ENCODE measurements around the gene ITPRIPL1. TPM values are rescaled to one million over a fixed set of nuclear protein-coding genes. Genes with fewer than 3 reads are reported as not detected.

ITPRIPL1 gene
- total and polyA plus RNA-seq, 2 of the 8 experiments (the other 6 are each of a cell fraction or from before 2014, with no cell fraction given): 10.6 to 16.1 TPM

DNA sequence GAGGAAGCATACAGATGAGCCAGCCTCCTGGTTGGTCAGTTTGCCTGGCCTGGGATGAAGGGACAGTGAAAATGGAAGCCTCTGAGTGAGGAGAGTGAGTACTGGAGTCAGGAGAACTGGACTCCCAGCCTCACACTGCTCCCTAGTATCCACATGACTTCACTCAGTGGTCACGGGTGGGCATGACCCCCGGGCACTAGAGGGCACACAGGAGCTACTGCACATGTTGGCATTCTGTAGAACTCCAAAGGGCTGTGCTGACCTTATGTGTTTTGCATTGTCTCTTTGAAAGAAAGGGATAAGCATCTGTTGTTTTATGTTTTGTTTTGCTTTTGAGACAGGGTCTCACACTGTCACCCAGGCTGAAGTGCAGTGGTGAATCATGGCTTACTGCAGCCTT, 34.2 kb downstream of the ITPRIPL1 start:
- Histone ChIP-seq H2BK20ac (ENCODE audit: low read length) (no peak overlapping the region), H3K79me2 (ENCODE audit: control insufficient read depth in 1 of 2, insufficient read depth in 2 of 2, low read length in 2 of 2) (no peaks in the 10 kb centered on the region), H3K27me3 (replicated peaks in 1 of 4; ENCODE audit: control insufficient read depth in 3 of 4, extremely low read depth in 1 of 4, insufficient read depth in 3 of 4, low read length in 3 of 4) (no peaks in the 10 kb centered on the region), H4K20me1 (replicated peaks in 1 of 2; ENCODE audit: control insufficient read depth in 1 of 2, insufficient read depth in 2 of 2, low read length in 2 of 2) (peaks cover 0 to 4% of the 10 kb centered on the region in 2 experiments), H3K36me3 (ENCODE audit: control insufficient read depth in 2 of 4, insufficient read depth in 4 of 4, low read length in 3 of 4) (peaks cover 31 to 75% (median 64%) of the 10 kb centered on the region in 4 experiments), H4K5ac (ENCODE audit: insufficient read length, low read depth, low read length) (no peak overlapping the region), H2AFZ (ENCODE audit: low read length) (no peak overlapping the region), H2BK15ac (ENCODE audit: low read length) (no peak overlapping the region), H2BK120ac (replicated peaks; ENCODE audit: low read depth, low read length) (no peak overlapping the region), H3K18ac (ENCODE audit: extremely low read depth, low read length) (no peak overlapping the region), H3K4me2 (ENCODE audit: insufficient read depth in 1 of 2, low read depth in 2 of 2, low read length in 2 of 2) (no peak overlapping the region), H3K27ac (ENCODE audit: low read depth, low read length) (no peak overlapping the region), H4K8ac (ENCODE audit: extremely low read depth, insufficient read depth, low read length) (no peak overlapping the region), H3K4me3 (ENCODE audit: extremely low read depth in 1 of 4, insufficient read depth in 2 of 4, low read depth in 3 of 4, low read length in 4 of 4) (no peak overlapping the region), H3K56ac (replicated peaks; ENCODE audit: insufficient read length, low read depth, low read length) (no peak overlapping the region), H4K91ac (replicated peaks; ENCODE audit: insufficient read length, low read length) (no peak overlapping the region), H3K4me1 (replicated peaks in 1 of 4; ENCODE audit: control insufficient read depth in 3 of 4, insufficient read depth in 4 of 4, low read length in 3 of 4) (no peaks in the 10 kb centered on the region), H2BK5ac (ENCODE audit: low read depth, low read length) (no peak overlapping the region), H3K23ac (ENCODE audit: insufficient read length) (no peak overlapping the region), H3K9ac (replicated peaks in 1 of 4; ENCODE audit: extremely low read depth in 1 of 4, low read depth in 3 of 4, low read length in 3 of 4) (no peak overlapping the region), H3K4ac (replicated peaks; ENCODE audit: insufficient read length, low read depth, low read length) (no peak overlapping the region), H3K79me1 (ENCODE audit: low read depth, low read length) (no peaks in the 10 kb centered on the region), H3K14ac (ENCODE audit: insufficient read length) (no peak overlapping the region), H2AK5ac (ENCODE audit: low read depth, low read length) (no peak overlapping the region), H3K23me2 (ENCODE audit: low read depth, low read length) (no peaks in the 10 kb centered on the region), H2BK12ac (ENCODE audit: low read depth, low read length) (no peak overlapping the region), H3K9me3 (ENCODE audit: insufficient read depth in 2 of 2, low read depth in 1 of 2, low read length in 1 of 2) (no peaks in the 10 kb centered on the region)
- FAIRE-seq: no peak
- CTCF ChIA-PET (ENCODE audit: partially characterized antibody): interaction anchor here (1.0 to 2.3 kb wide), 2 partner anchors 14 to 19 kb away, joined by 3 to 7 read pairs; no protein-coding TSS in a partner anchor
- TF ChIP-seq RAD21 (IDR thresholded peaks at IDR 0.05 in 1 of 2, conservative IDR thresholded peaks at IDR 0.05 in 1 of 2; ENCODE audit: low read depth in 2 of 2, low read length in 2 of 2): peak; percentile 37 to 51; a peak in 3 of 4 replicates
- TF ChIP-seq YY1 (IDR thresholded peaks at IDR 0.05; ENCODE audit: low read depth, low read length): no peak
- no peak for TF ChIP-seq RFX5 (IDR thresholded peaks at IDR 0.05; ENCODE audit: borderline replicate concordance, low read depth, low read length)
- TF ChIP-seq, protein P1, sequence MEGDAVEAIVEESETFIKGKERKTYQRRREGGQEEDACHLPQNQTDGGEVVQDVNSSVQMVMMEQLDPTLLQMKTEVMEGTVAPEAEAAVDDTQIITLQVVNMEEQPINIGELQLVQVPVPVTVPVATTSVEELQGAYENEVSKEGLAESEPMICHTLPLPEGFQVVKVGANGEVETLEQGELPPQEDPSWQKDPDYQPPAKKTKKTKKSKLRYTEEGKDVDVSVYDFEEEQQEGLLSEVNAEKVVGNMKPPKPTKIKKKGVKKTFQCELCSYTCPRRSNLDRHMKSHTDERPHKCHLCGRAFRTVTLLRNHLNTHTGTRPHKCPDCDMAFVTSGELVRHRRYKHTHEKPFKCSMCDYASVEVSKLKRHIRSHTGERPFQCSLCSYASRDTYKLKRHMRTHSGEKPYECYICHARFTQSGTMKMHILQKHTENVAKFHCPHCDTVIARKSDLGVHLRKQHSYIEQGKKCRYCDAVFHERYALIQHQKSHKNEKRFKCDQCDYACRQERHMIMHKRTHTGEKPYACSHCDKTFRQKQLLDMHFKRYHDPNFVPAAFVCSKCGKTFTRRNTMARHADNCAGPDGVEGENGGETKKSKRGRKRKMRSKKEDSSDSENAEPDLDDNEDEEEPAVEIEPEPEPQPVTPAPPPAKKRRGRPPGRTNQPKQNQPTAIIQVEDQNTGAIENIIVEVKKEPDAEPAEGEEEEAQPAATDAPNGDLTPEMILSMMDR (IDR thresholded peaks at IDR 0.05; ENCODE audit: control extremely low read depth in 1 of 3, insufficient read depth in 1 of 3, low read depth in 1 of 3, low read length in 3 of 3): peak; percentile 24 to 42 (median 32); a peak in 3 of 4 replicates
- WGBS, 2 experiments (ENCODE audit: extremely low coverage in 1 of 2, insufficient coverage in 1 of 2, insufficient read length in 1 of 2, insufficient replicate concordance in 2 of 2, low coverage in 1 of 2, low lambda C conversion rate in 2 of 2, missing lambda C conversion rate in 1 of 2): 96% methylated on average over 2 of the region's 2 CpGs; no CpG with 5 or more reads in 1 of the 2 experiments
- no peak for DNase-seq (ENCODE audit: low read depth in 1 of 2, low spot score in 2 of 2)
- POLR2A ChIA-PET (ENCODE audit: partially characterized antibody): no interaction called here

All from H1 (cell line).